Activated naive CD4-positive, alpha-beta T cell treated with anti-CD3 and anti-CD28 coated beads, Interleukin-2, amount 50 U/mL, for 24 hours (primary cell): ENCODE measurements around the gene SPRED2.
A peak's percentile ranks its signal among the peaks of the same experiment; 100 is the strongest.

Experiments
- H3K27ac Mint-ChIP-seq: one replicate; pipeline ENCODE4 v1.8.0; 2021; ENCODE audit warnings: mild to moderate bottlenecking, mixed read lengths
- H3K27me3 Mint-ChIP-seq: one replicate; pipeline ENCODE4 v1.8.0; 2021; ENCODE audit warnings: mixed read lengths
- H3K36me3 Mint-ChIP-seq: one replicate; pipeline ENCODE4 v1.8.0; 2021; ENCODE audit warnings: mixed read lengths
- H3K4me1 Mint-ChIP-seq: one replicate; pipeline ENCODE4 v1.8.0; 2021; ENCODE audit warnings: mixed read lengths
- H3K4me3 Mint-ChIP-seq: one replicate; pipeline ENCODE4 v1.8.0; 2021; ENCODE audit warnings: mild to moderate bottlenecking, mixed read lengths
- H3K9me3 Mint-ChIP-seq: one replicate; pipeline ENCODE4 v1.8.0; 2021; ENCODE audit warnings: mixed read lengths

Gene SPRED2

DNA sequence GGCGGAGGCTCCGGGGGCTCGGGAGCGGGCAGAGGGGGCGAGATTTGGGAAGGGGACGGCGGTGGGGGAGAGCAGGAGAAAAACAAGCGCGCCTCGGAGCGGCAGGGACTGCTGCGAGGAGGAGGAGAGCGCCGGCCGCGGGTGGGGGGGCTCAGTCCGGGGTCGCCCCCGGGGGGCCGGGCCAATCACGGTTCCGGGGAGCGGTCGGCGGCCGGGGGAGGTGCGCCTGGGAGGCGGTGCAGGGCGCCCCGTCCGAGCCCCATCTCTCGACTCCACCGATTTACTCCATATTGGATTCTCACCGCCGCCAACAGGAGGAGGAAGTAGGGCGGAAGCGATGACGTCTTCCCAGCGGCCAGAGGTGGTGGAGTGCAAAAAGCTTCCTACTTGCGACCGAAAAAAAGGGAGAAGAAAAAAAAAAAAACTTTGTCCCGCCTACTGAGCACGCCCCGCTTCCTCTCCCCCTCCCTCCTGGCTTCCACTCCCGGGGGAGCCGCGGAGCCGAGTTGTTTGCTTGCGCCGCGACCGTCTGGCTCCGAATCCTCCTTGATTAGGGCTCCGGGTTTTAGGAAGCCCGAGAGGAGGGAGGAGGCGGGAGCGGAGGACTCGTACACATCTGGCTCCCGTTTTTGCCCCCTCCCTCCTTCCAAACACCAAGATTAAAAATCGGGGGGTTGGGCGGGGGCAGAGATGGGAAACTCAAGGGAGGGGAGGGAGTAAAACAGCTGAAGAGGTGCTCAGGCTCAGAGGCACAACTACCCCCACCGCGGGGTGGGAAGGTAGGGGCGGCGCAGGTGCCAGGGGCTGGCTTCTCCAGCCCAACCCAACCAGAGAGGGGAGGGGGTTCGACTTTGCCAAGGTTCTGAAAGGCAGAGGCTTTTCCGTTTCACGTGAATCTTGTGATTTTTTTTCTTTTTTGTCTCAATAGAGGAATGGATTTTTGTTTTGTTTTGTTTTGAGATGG is at the start of gene SPRED2:
TSS of gene SPRED2 (minus strand) at position 373 of the 964 bp plus-strand sequence. CDS start 612 bp downstream, outside the sequence.
- Mint-ChIP-seq H3K27me3 (peaks cover 22% of the 10 kb centered on the region), H3K36me3 (no peaks in the 10 kb centered on the region), H3K4me1 (peaks cover 22% of the 10 kb centered on the region), H3K9me3 (no peaks in the 10 kb centered on the region), H3K4me3 (peak within 1 kb of the TSS; percentile 94), H3K27ac (peak within 1 kb of the TSS; percentile 91)

GRCh38 chr2:65481961-65482360 is 49.6 kb upstream of the SPRED2 start:
- Mint-ChIP-seq H3K9me3 (no peaks in the 10 kb centered on the region), H3K4me3 (no peak overlapping the region), H3K27ac (no peak overlapping the region), H3K36me3 (no peaks in the 10 kb centered on the region), H3K4me1 (no peaks in the 10 kb centered on the region), H3K27me3 (peaks cover 8% of the 10 kb centered on the region)

DNA sequence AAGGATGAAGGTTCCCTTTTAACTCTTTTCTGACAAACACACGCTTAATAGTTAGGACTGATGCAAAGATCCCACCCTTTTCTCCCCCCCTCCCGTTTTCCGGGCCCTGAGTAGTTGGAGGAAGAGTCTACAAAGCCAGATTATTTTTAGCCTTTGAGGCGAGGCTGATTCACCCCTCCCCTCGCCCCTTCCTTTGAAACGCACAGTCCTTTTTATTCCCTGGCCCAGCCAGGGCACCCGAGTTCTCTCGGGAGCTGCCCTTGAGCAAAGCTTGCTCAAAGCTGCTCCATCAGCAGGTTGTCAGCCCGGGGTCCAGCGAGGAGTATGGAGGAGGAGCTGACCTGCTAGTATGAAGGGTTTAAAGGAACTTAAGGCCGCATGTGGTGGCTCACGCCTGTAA is 47.1 kb upstream of the SPRED2 start:
- H3K27ac Mint-ChIP-seq = no peak overlapping the region
- no peaks in the 10 kb centered on the region for H3K9me3 Mint-ChIP-seq
- peaks cover 6% of the 10 kb centered on the region for H3K27me3 Mint-ChIP-seq
- no peaks in the 10 kb centered on the region for H3K36me3 Mint-ChIP-seq
- H3K4me1 Mint-ChIP-seq = no peaks in the 10 kb centered on the region
- no peak overlapping the region for H3K4me3 Mint-ChIP-seq

DNA sequence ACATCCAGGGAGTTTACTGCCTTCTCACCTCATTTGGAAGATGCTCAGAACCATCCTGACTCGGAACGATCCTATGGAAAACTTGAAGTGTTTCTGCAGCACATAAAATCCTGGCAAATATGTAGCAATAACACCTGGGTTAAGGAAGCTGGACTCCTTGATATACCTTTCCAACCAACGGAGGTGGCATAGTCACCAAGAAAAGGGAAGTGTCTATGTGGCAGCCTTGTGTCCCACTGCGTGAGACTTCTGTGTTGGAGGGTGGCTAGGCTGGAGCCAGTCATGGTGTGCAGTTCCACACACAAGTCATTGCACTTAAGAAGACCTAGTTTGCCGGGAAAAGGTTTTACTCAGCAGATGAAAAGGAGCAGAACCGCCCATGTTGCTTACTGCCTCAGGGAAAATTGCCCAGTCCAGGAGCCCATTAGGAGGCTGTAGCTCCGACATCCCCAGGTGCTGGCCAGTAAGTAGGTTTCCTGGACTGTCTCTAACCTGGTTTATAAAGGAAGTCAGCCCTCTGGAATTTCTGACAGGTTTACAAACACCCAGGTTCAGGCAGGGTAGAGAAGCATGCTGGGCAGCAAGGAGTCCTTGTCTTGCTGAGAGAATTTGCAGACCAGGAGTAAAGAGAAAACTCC is 46.2 kb upstream of the SPRED2 start:
- Mint-ChIP-seq H3K9me3 (peaks cover 4% of the 10 kb centered on the region), H3K4me1 (no peaks in the 10 kb centered on the region), H3K27me3 (peaks cover 1% of the 10 kb centered on the region), H3K36me3 (peaks cover 2% of the 10 kb centered on the region), H3K27ac (no peak overlapping the region), H3K4me3 (no peak overlapping the region)

GRCh38 chr2:65477590-65477989 is 45.2 kb upstream of the SPRED2 start:
- peaks cover 2% of the 10 kb centered on the region for H3K36me3 Mint-ChIP-seq
- H3K4me3 Mint-ChIP-seq = no peak overlapping the region
- no peaks in the 10 kb centered on the region for H3K4me1 Mint-ChIP-seq
- H3K27me3 Mint-ChIP-seq = no peaks in the 10 kb centered on the region
- H3K9me3 Mint-ChIP-seq = peaks cover 4% of the 10 kb centered on the region
- no peak overlapping the region for H3K27ac Mint-ChIP-seq

GRCh38 chr2:65476778-65477177 is 44.4 kb upstream of the SPRED2 start:
- H3K36me3 Mint-ChIP-seq = peaks cover 2% of the 10 kb centered on the region
- H3K27me3 Mint-ChIP-seq = no peaks in the 10 kb centered on the region
- H3K4me3 Mint-ChIP-seq = no peak overlapping the region
- H3K9me3 Mint-ChIP-seq = peaks cover 4% of the 10 kb centered on the region
- H3K4me1 Mint-ChIP-seq = no peaks in the 10 kb centered on the region
- no peak overlapping the region for H3K27ac Mint-ChIP-seq

DNA sequence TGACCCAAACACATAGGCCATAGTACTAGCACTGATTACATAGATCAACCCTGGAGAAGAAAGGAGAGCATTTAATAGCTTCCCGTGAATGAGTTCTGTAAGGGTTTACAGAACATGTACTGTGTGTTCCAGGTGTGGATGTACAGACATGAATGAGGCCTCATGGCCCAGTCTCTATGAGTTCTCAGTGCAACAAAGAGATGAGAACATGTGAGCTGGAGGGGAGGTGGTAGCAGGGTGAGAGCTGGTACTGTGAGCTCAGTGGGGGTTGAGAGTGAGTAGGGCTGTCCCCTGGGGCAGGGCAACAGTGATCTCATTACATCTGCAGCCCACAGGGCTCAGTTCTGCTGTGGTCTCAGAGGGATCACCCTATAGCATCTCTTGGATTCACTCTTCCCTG is 42.6 kb upstream of the SPRED2 start:
- H3K27me3 Mint-ChIP-seq = no peaks in the 10 kb centered on the region
- no peak overlapping the region for H3K27ac Mint-ChIP-seq
- H3K4me3 Mint-ChIP-seq = no peak overlapping the region
- peaks cover 4% of the 10 kb centered on the region for H3K9me3 Mint-ChIP-seq
- H3K4me1 Mint-ChIP-seq = no peaks in the 10 kb centered on the region
- H3K36me3 Mint-ChIP-seq = peaks cover 2% of the 10 kb centered on the region

- Mint-ChIP-seq H3K36me3 (peaks cover 2% of the 10 kb centered on the region), H3K4me3 (no peak overlapping the region), H3K4me1 (no peaks in the 10 kb centered on the region), H3K9me3 (peaks cover 4% of the 10 kb centered on the region), H3K27ac (no peak overlapping the region), H3K27me3 (no peaks in the 10 kb centered on the region)
Observed at GRCh38 chr2:65473045-65473444, 40.6 kb upstream of the SPRED2 start.

GRCh38 chr2:65471409-65471808 is 39.0 kb upstream of the SPRED2 start:
- Mint-ChIP-seq H3K9me3 (peaks cover 4% of the 10 kb centered on the region), H3K27ac (no peak overlapping the region), H3K4me3 (no peak overlapping the region), H3K36me3 (peaks cover 2% of the 10 kb centered on the region), H3K27me3 (no peaks in the 10 kb centered on the region), H3K4me1 (no peaks in the 10 kb centered on the region)

GRCh38 chr2:65466551-65466950 is 34.2 kb upstream of the SPRED2 start:
- H3K9me3 Mint-ChIP-seq = peaks cover 6% of the 10 kb centered on the region
- peaks cover 2% of the 10 kb centered on the region for H3K27me3 Mint-ChIP-seq
- H3K36me3 Mint-ChIP-seq = no peaks in the 10 kb centered on the region
- H3K27ac Mint-ChIP-seq = peak overlapping the region; percentile 53
- no peaks in the 10 kb centered on the region for H3K4me1 Mint-ChIP-seq
- no peak overlapping the region for H3K4me3 Mint-ChIP-seq

- H3K9me3 Mint-ChIP-seq = peaks cover 6% of the 10 kb centered on the region
- H3K27me3 Mint-ChIP-seq = peaks cover 5% of the 10 kb centered on the region
- H3K36me3 Mint-ChIP-seq = no peaks in the 10 kb centered on the region
- no peak overlapping the region for H3K4me3 Mint-ChIP-seq
- H3K4me1 Mint-ChIP-seq = no peaks in the 10 kb centered on the region
- no peak overlapping the region for H3K27ac Mint-ChIP-seq
Observed at GRCh38 chr2:65465857-65466256, 33.5 kb upstream of the SPRED2 start.

DNA sequence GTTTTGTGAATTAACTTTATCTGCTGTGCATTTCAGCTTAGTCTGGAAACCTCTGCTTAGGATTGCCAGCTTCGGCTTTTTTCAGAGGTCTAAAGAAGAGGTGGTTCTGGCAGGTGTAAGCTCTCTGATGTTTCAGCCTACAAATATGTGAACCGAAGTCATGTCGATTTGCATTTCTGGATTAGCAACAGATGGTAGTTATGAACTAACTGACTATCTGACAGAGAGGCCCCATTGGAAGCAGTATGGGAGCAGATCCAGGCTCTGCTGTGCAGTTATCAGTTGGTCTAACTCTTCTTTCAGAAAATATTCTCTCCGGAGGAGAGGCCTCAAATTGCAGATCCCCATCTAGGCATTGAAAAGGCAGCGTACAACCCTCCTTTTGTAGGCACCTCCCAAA is 32.7 kb upstream of the SPRED2 start:
- Mint-ChIP-seq H3K36me3 (no peaks in the 10 kb centered on the region), H3K27ac (no peak overlapping the region), H3K27me3 (peaks cover 5% of the 10 kb centered on the region), H3K4me1 (no peaks in the 10 kb centered on the region), H3K4me3 (no peak overlapping the region), H3K9me3 (peaks cover 6% of the 10 kb centered on the region)

DNA sequence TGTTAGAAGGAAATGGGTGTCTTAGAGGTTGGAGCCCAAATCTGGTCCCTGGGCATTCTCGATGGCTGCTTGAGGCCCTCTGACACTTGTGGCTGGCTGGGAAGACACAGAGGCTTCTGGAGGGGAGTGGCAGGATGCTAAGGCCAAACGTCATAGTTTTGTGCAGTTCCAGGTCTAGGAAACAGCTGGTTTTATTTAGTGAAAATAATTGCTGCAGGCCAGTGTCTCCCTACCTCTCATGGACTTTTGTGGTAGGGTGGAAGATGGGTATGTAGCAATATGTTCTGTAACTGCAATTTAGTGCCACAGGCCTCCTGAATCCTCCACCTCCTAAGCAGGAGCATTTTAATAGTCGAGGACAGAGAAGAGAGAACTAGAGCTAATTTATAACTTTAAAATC is 32.2 kb upstream of the SPRED2 start:
- no peaks in the 10 kb centered on the region for H3K4me1 Mint-ChIP-seq
- H3K27ac Mint-ChIP-seq = no peak overlapping the region
- H3K4me3 Mint-ChIP-seq = no peak overlapping the region
- H3K36me3 Mint-ChIP-seq = no peaks in the 10 kb centered on the region
- peaks cover 8% of the 10 kb centered on the region for H3K27me3 Mint-ChIP-seq
- H3K9me3 Mint-ChIP-seq = peaks cover 6% of the 10 kb centered on the region

DNA sequence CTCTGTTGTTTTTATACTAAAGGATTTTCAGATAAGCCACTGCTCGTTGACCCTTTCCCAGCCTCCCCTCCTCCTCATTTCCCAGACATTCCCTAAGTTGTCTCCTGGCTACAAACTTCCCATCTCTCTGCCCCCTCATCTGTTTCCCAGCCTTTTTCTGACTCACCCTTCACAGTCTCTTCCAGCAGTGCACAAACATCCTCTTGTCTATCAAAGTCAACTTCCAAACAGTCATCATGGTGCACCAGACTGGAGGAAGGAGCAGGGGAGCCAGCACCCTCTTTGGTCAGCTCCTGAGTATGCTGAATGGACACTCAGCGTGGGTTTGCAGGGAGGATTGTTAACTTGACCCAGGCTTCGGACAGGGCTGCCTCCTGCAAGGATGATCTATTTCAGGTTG is 26.6 kb upstream of the SPRED2 start:
- Mint-ChIP-seq H3K36me3 (no peaks in the 10 kb centered on the region), H3K4me1 (no peaks in the 10 kb centered on the region), H3K4me3 (no peak overlapping the region), H3K27ac (no peak overlapping the region), H3K27me3 (peaks cover 10% of the 10 kb centered on the region), H3K9me3 (peaks cover 6% of the 10 kb centered on the region)

GRCh38 chr2:65456886-65457285 is 24.5 kb upstream of the SPRED2 start:
- peaks cover 14% of the 10 kb centered on the region for H3K27me3 Mint-ChIP-seq
- H3K36me3 Mint-ChIP-seq = no peaks in the 10 kb centered on the region
- no peak overlapping the region for H3K27ac Mint-ChIP-seq
- no peak overlapping the region for H3K4me3 Mint-ChIP-seq
- H3K4me1 Mint-ChIP-seq = no peaks in the 10 kb centered on the region
- no peaks in the 10 kb centered on the region for H3K9me3 Mint-ChIP-seq

GRCh38 chr2:65456064-65456463 is 23.7 kb upstream of the SPRED2 start:
- H3K4me1 Mint-ChIP-seq = no peaks in the 10 kb centered on the region
- peaks cover 13% of the 10 kb centered on the region for H3K27me3 Mint-ChIP-seq
- H3K4me3 Mint-ChIP-seq = no peak overlapping the region
- no peaks in the 10 kb centered on the region for H3K36me3 Mint-ChIP-seq
- no peaks in the 10 kb centered on the region for H3K9me3 Mint-ChIP-seq
- H3K27ac Mint-ChIP-seq = no peak overlapping the region
